ENCODE data around the gene ZNF787. TPM values are rescaled to one million over a fixed set of nuclear protein-coding genes. Genes with fewer than 3 reads are reported as not detected.

The ZNF787 gene
- total RNA-seq, 1 donor from 2014 or later: 34.4 TPM

DNA sequence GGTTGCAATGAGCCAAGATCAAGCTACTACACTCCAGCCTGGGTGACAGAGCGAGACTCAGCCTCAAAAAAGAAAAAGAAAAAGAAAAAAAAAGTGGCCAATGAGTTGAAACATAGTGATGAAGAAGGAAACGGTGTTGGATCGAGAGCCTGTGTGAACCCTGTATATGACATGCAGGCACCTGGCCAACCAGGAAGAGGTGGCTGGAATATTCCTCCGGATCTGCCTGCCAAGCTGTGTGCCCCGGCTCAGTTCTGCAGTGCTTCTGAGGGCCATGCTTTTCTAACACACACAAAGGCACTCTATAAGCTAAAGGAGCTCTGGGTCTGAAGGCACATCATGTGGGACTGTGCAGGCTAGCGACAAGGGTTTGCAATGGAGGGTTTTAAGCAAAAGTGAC, 16.3 kb upstream of the ZNF787 start:
- no peak overlapping the region for H3K9ac ChIP-seq (ENCODE audit: low read depth in 1 of 3, low read length in 3 of 3)
- H3K36me3 ChIP-seq (ENCODE audit: control insufficient read depth in 3 of 3, insufficient read depth in 3 of 3, low read length in 3 of 3): no peaks in the 10 kb centered on the region
- no peaks in the 10 kb centered on the region for H3K9me3 ChIP-seq (ENCODE audit: control insufficient read depth in 3 of 3, low read length in 3 of 3)
- H3K4me1 ChIP-seq (ENCODE audit: control insufficient read depth in 3 of 3, insufficient read depth in 3 of 3, low read length in 3 of 3): peaks cover 11 to 13% (median 13%) of the 10 kb centered on the region in 3 donors
- no peak overlapping the region for H3K27ac ChIP-seq (ENCODE audit: low read depth, low read length)
- H3K4me3 ChIP-seq (ENCODE audit: low read length in 3 of 3): no peak overlapping the region
- no peaks in the 10 kb centered on the region for H3K27me3 ChIP-seq (ENCODE audit: control insufficient read depth in 3 of 3, insufficient read depth in 3 of 3, low read length in 3 of 3)

DNA sequence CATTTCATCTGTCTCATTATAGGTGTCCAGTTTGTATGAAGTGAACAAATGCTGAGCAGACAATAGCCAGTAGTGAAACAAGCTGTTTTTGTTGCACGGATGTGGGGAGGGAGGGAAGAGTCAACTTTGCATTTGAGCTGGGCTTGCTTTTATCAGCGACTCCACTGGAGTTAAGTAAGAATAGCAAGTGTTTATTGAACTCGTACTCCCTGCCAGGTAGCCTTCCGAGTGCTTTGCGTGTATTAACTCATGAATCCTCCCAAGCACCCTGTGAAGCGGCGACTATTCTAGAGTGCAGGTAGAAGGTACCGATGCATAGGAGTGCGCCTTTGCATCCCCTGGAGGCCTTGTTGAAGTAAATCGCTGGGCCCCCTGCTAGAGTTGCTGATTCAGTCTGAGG, 15.3 kb upstream of the ZNF787 start:
- H3K27me3 ChIP-seq (ENCODE audit: control insufficient read depth in 3 of 3, insufficient read depth in 3 of 3, low read length in 3 of 3): no peaks in the 10 kb centered on the region
- H3K27ac ChIP-seq (ENCODE audit: low read depth, low read length): no peak overlapping the region
- H3K4me3 ChIP-seq (ENCODE audit: low read length in 3 of 3): no peak overlapping the region
- no peaks in the 10 kb centered on the region for H3K9me3 ChIP-seq (ENCODE audit: control insufficient read depth in 3 of 3, low read length in 3 of 3)
- peaks cover 6 to 7% (median 7%) of the 10 kb centered on the region in 3 donors for H3K4me1 ChIP-seq (ENCODE audit: control insufficient read depth in 3 of 3, insufficient read depth in 3 of 3, low read length in 3 of 3)
- no peak overlapping the region for H3K9ac ChIP-seq (ENCODE audit: low read depth in 1 of 3, low read length in 3 of 3)
- H3K36me3 ChIP-seq (ENCODE audit: control insufficient read depth in 3 of 3, insufficient read depth in 3 of 3, low read length in 3 of 3): no peaks in the 10 kb centered on the region

DNA sequence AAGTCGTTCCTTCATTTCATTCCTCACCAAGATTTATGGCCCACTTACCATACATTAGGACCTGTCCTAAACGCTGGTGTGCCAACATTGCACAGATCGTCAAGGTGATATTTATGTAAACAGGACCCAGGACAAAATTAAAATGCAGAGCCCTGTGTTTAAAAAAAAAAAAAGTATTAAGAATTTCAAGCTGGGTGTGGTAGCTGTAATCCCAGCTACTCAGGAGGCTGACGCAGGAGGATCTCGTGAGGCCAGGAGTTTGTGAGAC, 13.5 kb upstream of the ZNF787 start:
- Histone ChIP-seq H3K9ac (ENCODE audit: low read depth in 1 of 3, low read length in 3 of 3) (no peak overlapping the region), H3K27me3 (ENCODE audit: control insufficient read depth in 3 of 3, insufficient read depth in 3 of 3, low read length in 3 of 3) (no peaks in the 10 kb centered on the region), H3K9me3 (ENCODE audit: control insufficient read depth in 3 of 3, low read length in 3 of 3) (no peaks in the 10 kb centered on the region), H3K4me1 (ENCODE audit: control insufficient read depth in 3 of 3, insufficient read depth in 3 of 3, low read length in 3 of 3) (no peaks in the 10 kb centered on the region), H3K4me3 (ENCODE audit: low read length in 3 of 3) (no peak overlapping the region), H3K27ac (ENCODE audit: low read depth, low read length) (no peak overlapping the region), H3K36me3 (ENCODE audit: control insufficient read depth in 3 of 3, insufficient read depth in 3 of 3, low read length in 3 of 3) (no peaks in the 10 kb centered on the region)

GRCh38 chr19:56133858-56134653, 13.0 kb upstream of the ZNF787 start:
- H3K9ac ChIP-seq (ENCODE audit: low read depth in 1 of 3, low read length in 3 of 3): no peak overlapping the region
- H3K27ac ChIP-seq (ENCODE audit: low read depth, low read length): no peak overlapping the region
- no peaks in the 10 kb centered on the region for H3K36me3 ChIP-seq (ENCODE audit: control insufficient read depth in 3 of 3, insufficient read depth in 3 of 3, low read length in 3 of 3)
- no peaks in the 10 kb centered on the region for H3K4me1 ChIP-seq (ENCODE audit: control insufficient read depth in 3 of 3, insufficient read depth in 3 of 3, low read length in 3 of 3)
- no peaks in the 10 kb centered on the region for H3K9me3 ChIP-seq (ENCODE audit: control insufficient read depth in 3 of 3, low read length in 3 of 3)
- no peak overlapping the region for H3K4me3 ChIP-seq (ENCODE audit: low read length in 3 of 3)
- H3K27me3 ChIP-seq (ENCODE audit: control insufficient read depth in 3 of 3, insufficient read depth in 3 of 3, low read length in 3 of 3): no peaks in the 10 kb centered on the region

- Histone ChIP-seq H3K4me3 (ENCODE audit: low read length in 3 of 3) (no peak overlapping the region), H3K9ac (ENCODE audit: low read depth in 1 of 3, low read length in 3 of 3) (peak overlapping the region in 1 of 3 donors; percentile 40), H3K27ac (ENCODE audit: low read depth, low read length) (no peak overlapping the region)
These were observed 11.3 kb upstream of the ZNF787 start for GRCh38 chr19:56132316-56132822.

DNA sequence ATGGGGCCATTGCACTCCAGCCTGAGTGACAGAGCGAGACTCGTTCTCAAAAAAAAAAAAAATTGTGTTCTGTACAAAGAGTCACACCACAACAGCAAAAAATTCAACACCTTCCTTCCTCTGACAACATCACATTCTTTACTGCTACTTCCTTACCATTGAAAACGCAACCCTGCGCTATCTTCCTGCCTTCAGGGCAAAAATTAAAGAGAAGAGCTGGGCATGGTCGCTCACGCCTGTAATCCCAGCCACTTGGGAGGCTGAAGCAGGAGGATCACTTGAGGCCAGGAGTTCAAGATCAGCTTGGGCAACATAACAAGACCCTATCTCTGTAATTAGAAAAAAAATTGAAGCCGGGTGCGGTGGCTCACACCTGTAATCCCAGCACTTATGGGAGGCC, 10.6 kb upstream of the ZNF787 start:
- no peaks in the 10 kb centered on the region for H3K9me3 ChIP-seq (ENCODE audit: control insufficient read depth in 3 of 3, low read length in 3 of 3)
- no peak overlapping the region for H3K9ac ChIP-seq (ENCODE audit: low read depth in 1 of 3, low read length in 3 of 3)
- H3K4me3 ChIP-seq (ENCODE audit: low read length in 3 of 3): no peak overlapping the region
- H3K36me3 ChIP-seq (ENCODE audit: control insufficient read depth in 3 of 3, insufficient read depth in 3 of 3, low read length in 3 of 3): no peaks in the 10 kb centered on the region
- no peak overlapping the region for H3K27ac ChIP-seq (ENCODE audit: low read depth, low read length)
- no peaks in the 10 kb centered on the region for H3K27me3 ChIP-seq (ENCODE audit: control insufficient read depth in 3 of 3, insufficient read depth in 3 of 3, low read length in 3 of 3)
- no peaks in the 10 kb centered on the region for H3K4me1 ChIP-seq (ENCODE audit: control insufficient read depth in 3 of 3, insufficient read depth in 3 of 3, low read length in 3 of 3)

More at GRCh38 chr19:56132316-56132822, 11.3 kb upstream of the ZNF787 start:
- no peaks in the 10 kb centered on the region for H3K27me3 ChIP-seq (ENCODE audit: control insufficient read depth in 3 of 3, insufficient read depth in 3 of 3, low read length in 3 of 3)
- no peaks in the 10 kb centered on the region for H3K4me1 ChIP-seq (ENCODE audit: control insufficient read depth in 3 of 3, insufficient read depth in 3 of 3, low read length in 3 of 3)
- no peaks in the 10 kb centered on the region for H3K36me3 ChIP-seq (ENCODE audit: control insufficient read depth in 3 of 3, insufficient read depth in 3 of 3, low read length in 3 of 3)
- H3K9me3 ChIP-seq (ENCODE audit: control insufficient read depth in 3 of 3, low read length in 3 of 3): no peaks in the 10 kb centered on the region

DNA sequence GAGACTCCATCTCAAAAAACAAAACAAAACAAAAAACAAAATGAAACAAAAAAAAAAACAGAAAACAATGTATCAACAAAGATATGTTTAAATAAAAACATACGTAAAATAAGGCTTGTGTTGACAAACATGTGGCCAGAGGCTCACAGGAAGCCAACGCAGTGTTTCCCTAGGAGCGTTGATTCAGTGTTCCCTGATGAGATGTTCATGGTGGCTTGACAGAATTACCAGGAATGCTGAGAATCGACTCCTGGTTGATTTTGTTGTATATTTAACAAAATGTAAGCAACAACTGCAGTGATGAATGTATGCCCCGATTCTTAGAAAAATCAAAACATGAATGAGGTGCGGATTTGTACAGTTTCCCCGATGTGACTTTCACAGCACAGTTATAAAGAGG, 8.9 kb upstream of the ZNF787 start:
- Histone ChIP-seq H3K9me3 (ENCODE audit: control insufficient read depth in 3 of 3, low read length in 3 of 3) (no peaks in the 10 kb centered on the region), H3K4me1 (ENCODE audit: control insufficient read depth in 3 of 3, insufficient read depth in 3 of 3, low read length in 3 of 3) (peaks cover 9 to 15% (median 13%) of the 10 kb centered on the region in 3 donors), H3K36me3 (ENCODE audit: control insufficient read depth in 3 of 3, insufficient read depth in 3 of 3, low read length in 3 of 3) (no peaks in the 10 kb centered on the region), H3K9ac (ENCODE audit: low read depth in 1 of 3, low read length in 3 of 3) (no peak overlapping the region), H3K27ac (ENCODE audit: low read depth, low read length) (no peak overlapping the region), H3K27me3 (ENCODE audit: control insufficient read depth in 3 of 3, insufficient read depth in 3 of 3, low read length in 3 of 3) (no peaks in the 10 kb centered on the region), H3K4me3 (ENCODE audit: low read length in 3 of 3) (no peak overlapping the region)

DNA sequence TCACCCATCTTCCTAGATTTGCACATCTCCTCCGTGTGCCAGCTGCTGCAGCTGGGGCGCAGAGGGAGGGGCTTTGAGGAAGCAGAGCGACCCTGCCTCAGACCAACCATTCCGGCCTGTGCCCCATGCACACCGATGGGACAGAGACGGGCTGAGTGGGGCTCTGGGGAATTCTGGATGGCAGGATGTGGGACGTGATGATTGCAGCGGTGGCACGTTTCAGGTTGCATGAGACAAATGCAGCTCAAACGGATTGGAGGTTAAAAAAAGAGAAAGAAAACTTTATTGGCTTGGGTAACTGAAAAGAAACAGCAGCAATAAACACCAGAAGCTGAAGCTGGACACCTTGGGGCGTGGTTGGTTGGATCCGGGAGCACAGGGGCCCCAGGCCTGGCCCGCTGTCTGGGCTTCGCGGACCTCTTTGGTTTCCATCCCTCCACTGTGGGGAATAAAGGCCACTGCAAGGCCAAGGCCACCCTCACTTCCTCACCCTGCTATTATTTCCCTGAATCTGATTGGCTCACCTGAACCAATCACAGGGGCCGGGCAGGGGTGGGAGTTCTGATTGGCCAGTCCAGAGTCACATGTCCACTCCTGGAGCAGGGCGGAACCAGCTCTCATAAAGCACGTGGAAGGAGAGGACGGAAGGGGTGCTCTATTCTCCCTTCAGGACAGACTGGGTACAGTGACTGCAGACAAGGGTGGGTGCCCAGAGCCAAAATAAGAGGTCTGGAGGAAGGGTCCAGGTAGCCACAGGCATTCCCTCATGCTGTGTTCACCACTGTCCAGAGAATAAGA, 6.1 kb upstream of the ZNF787 start:
- no peaks in the 10 kb centered on the region for H3K9me3 ChIP-seq (ENCODE audit: control insufficient read depth in 3 of 3, low read length in 3 of 3)
- H3K4me3 ChIP-seq (ENCODE audit: low read length in 3 of 3): no peak overlapping the region
- H3K4me1 ChIP-seq (ENCODE audit: control insufficient read depth in 3 of 3, insufficient read depth in 3 of 3, low read length in 3 of 3): peaks cover 9 to 15% (median 13%) of the 10 kb centered on the region in 3 donors
- H3K9ac ChIP-seq (ENCODE audit: low read depth in 1 of 3, low read length in 3 of 3): no peak overlapping the region
- H3K36me3 ChIP-seq (ENCODE audit: control insufficient read depth in 3 of 3, insufficient read depth in 3 of 3, low read length in 3 of 3): no peaks in the 10 kb centered on the region
- H3K27me3 ChIP-seq (ENCODE audit: control insufficient read depth in 3 of 3, insufficient read depth in 3 of 3, low read length in 3 of 3): no peaks in the 10 kb centered on the region
- no peak overlapping the region for H3K27ac ChIP-seq (ENCODE audit: low read depth, low read length)

DNA sequence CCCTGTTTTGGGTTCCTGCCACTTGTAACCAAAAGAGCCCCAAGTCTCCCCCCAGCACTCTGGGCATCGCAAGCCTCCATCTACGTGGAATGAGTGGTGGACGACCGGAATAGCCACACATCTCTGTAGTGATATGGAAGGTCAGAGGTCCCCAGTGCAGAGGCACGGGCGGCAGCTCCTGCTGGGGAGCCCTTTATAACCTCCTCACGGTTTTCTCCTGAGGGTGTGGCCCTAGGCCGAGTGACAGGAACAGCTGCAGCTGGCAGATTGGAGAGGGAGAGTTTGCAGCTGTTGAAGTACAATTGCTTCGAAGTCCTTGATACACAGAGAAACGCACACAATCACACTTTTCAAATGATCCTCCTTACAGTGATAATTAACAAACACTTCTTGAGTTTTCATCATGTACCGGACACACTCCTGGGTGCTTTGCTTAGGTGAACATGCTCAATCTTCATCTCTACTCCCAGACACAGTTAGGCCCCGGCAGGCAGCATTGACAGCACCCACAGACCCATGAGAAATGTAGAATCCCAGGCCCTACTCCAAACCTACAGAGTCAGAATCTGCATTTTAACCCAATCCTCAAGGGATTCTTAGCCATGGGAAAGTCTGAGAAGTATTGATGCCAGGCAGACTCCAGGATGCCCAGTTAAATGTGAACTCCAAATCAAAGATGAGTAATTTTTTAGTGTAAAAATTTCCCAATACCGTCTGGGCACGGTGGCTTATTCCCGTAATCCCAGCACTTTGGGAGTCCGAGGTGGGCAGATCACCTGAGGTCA, 4.9 kb upstream of the ZNF787 start:
- H3K4me1 ChIP-seq (ENCODE audit: control insufficient read depth in 3 of 3, insufficient read depth in 3 of 3, low read length in 3 of 3): peaks cover 14 to 21% (median 17%) of the 10 kb centered on the region in 3 donors
- H3K36me3 ChIP-seq (ENCODE audit: control insufficient read depth in 3 of 3, insufficient read depth in 3 of 3, low read length in 3 of 3): no peaks in the 10 kb centered on the region
- no peaks in the 10 kb centered on the region for H3K9me3 ChIP-seq (ENCODE audit: control insufficient read depth in 3 of 3, low read length in 3 of 3)
- H3K4me3 ChIP-seq (ENCODE audit: low read length in 3 of 3): peak overlapping the region in 2 of 3 donors; percentile 0 to 31
- no peaks in the 10 kb centered on the region for H3K27me3 ChIP-seq (ENCODE audit: control insufficient read depth in 3 of 3, insufficient read depth in 3 of 3, low read length in 3 of 3)
- peak overlapping the region in 1 of 3 donors; percentile 63 for H3K9ac ChIP-seq (ENCODE audit: low read depth in 1 of 3, low read length in 3 of 3)
- H3K27ac ChIP-seq (ENCODE audit: low read depth, low read length): peak overlapping the region; percentile 79
